Measurements from ENCODE around the gene CDC73.

GRCh38 chr1:193187114-193187513 is 65.3 kb downstream of the CDC73 start:
- TF ChIP-seq NR2F2 (IDR thresholded peaks at IDR 0.05) (no peak), TAF1 (conservative IDR thresholded peaks at IDR 0.05) (no peak), FOXA1 (IDR thresholded peaks at IDR 0.05) (no peak), GABPA (IDR thresholded peaks at IDR 0.05 in 1 of 2, conservative IDR thresholded peaks at IDR 0.05 in 1 of 2) (no peak), SP1 (IDR thresholded peaks at IDR 0.05) (no peak), JUND (IDR thresholded peaks at IDR 0.05) (no peak), RAD21 (IDR thresholded peaks at IDR 0.05) (no peak), EGR1 (IDR thresholded peaks at IDR 0.05; ENCODE audit: low read depth in 2 of 2) (no peak), HNF4G (IDR thresholded peaks at IDR 0.05) (no peak), YY1 (IDR thresholded peaks at IDR 0.05) (no peak), REST (IDR thresholded peaks at IDR 0.05) (no peak)
- TF ChIP-seq, protein P1, sequence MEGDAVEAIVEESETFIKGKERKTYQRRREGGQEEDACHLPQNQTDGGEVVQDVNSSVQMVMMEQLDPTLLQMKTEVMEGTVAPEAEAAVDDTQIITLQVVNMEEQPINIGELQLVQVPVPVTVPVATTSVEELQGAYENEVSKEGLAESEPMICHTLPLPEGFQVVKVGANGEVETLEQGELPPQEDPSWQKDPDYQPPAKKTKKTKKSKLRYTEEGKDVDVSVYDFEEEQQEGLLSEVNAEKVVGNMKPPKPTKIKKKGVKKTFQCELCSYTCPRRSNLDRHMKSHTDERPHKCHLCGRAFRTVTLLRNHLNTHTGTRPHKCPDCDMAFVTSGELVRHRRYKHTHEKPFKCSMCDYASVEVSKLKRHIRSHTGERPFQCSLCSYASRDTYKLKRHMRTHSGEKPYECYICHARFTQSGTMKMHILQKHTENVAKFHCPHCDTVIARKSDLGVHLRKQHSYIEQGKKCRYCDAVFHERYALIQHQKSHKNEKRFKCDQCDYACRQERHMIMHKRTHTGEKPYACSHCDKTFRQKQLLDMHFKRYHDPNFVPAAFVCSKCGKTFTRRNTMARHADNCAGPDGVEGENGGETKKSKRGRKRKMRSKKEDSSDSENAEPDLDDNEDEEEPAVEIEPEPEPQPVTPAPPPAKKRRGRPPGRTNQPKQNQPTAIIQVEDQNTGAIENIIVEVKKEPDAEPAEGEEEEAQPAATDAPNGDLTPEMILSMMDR (IDR thresholded peaks at IDR 0.05; ENCODE audit: low read depth, low read length, missing input control) = no peak
- TF ChIP-seq, protein P2, sequence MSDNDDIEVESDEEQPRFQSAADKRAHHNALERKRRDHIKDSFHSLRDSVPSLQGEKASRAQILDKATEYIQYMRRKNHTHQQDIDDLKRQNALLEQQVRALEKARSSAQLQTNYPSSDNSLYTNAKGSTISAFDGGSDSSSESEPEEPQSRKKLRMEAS (IDR thresholded peaks at IDR 0.05) = no peak
